ENCODE data around the gene KCNH6. TPM values are rescaled to one million over a fixed set of nuclear protein-coding genes. Genes with fewer than 3 reads are reported as not detected.

Gene KCNH6
- total and polyA plus RNA-seq, 8 donors: 0.41 to 1.5 (median 0.84) TPM

DNA sequence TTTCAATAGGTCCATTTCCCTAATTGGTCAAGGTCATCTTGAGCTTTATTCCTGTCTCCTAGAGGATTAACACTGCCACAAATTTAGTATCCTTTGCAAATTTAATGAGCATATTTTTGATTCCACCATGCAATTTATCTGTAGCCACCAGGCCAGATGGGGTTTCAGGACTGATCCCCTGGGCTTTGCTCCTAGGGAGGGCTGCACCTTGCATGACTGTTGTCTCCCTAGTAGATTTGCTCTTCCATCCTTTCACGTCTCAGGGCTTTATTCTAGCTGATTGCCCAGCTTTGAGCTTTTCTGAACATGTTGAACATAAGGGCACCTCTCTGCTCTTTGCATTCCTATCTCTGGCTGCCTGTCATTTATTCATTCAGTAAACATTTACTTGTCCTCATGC is 7.7 kb upstream of the KCNH6 start:
- Histone ChIP-seq H3K27me3 (peaks cover 0 to 6% of the 10 kb centered on the region in 2 donors), H3K4me3 (no peak overlapping the region), H3K9me3 (no peaks in the 10 kb centered on the region), H3K36me3 (no peaks in the 10 kb centered on the region), H3K4me1 (no peaks in the 10 kb centered on the region), H3K27ac (no peak overlapping the region)
- DNase-seq (no peak), ATAC-seq (no peak)
- intact Hi-C loops (cut with DNase I): no loop called here
- TF ChIP-seq, protein P1, sequence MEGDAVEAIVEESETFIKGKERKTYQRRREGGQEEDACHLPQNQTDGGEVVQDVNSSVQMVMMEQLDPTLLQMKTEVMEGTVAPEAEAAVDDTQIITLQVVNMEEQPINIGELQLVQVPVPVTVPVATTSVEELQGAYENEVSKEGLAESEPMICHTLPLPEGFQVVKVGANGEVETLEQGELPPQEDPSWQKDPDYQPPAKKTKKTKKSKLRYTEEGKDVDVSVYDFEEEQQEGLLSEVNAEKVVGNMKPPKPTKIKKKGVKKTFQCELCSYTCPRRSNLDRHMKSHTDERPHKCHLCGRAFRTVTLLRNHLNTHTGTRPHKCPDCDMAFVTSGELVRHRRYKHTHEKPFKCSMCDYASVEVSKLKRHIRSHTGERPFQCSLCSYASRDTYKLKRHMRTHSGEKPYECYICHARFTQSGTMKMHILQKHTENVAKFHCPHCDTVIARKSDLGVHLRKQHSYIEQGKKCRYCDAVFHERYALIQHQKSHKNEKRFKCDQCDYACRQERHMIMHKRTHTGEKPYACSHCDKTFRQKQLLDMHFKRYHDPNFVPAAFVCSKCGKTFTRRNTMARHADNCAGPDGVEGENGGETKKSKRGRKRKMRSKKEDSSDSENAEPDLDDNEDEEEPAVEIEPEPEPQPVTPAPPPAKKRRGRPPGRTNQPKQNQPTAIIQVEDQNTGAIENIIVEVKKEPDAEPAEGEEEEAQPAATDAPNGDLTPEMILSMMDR (IDR thresholded peaks at IDR 0.05): no peak

DNA sequence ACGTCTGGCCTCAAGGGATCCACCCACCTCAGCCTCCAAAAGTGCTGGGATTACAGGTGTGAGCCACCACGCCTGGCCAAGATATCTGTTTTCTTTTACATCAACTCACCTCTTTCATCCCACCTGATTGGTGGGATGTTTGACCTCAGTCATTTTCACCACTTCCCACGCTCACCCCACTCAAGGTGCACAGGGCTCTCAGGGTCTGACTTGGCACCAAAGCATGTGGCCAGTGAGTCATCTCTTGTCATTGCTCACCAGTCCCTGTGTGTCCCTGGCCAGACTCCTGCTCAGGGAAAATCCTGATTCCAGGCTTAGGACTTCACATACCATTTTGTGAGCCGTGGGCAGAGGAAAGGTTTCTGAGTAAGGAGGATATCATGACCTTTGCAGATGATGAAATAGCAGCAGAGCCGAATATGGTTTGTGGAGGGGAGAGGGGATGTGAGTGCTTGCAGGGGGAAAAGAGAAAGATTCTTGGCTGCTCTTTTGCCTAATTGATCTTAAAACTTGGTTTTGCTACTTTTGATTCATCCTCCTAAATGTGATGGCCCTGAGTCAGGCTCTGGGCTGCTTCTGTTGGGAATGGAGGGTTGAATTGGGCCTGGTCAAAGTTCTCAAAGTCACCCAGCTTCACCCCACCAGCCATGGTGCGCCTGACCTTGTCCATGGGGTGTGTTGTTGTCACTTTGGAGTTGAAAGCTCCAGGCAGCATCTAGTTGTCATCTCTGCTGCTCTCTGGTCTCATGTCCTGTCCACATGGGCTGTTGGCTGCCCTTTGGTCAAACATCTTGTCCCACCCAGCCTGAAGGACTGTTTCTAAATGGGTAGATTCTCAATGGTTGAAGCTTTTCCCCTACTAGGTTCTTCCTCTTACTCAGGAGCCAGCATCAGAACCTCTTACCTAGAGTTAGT is 6.0 kb upstream of the KCNH6 start:
- intact Hi-C loops (cut with DNase I): no loop called here
- Histone ChIP-seq H3K4me1 (no peaks in the 10 kb centered on the region), H3K27me3 (peaks cover 0 to 6% of the 10 kb centered on the region in 2 donors), H3K27ac (no peak overlapping the region), H3K9me3 (no peaks in the 10 kb centered on the region), H3K36me3 (no peaks in the 10 kb centered on the region), H3K4me3 (no peak overlapping the region)
- TF ChIP-seq, protein P1 (IDR thresholded peaks at IDR 0.05): no peak
- ATAC-seq: no peak
- DNase-seq: no peak

DNA sequence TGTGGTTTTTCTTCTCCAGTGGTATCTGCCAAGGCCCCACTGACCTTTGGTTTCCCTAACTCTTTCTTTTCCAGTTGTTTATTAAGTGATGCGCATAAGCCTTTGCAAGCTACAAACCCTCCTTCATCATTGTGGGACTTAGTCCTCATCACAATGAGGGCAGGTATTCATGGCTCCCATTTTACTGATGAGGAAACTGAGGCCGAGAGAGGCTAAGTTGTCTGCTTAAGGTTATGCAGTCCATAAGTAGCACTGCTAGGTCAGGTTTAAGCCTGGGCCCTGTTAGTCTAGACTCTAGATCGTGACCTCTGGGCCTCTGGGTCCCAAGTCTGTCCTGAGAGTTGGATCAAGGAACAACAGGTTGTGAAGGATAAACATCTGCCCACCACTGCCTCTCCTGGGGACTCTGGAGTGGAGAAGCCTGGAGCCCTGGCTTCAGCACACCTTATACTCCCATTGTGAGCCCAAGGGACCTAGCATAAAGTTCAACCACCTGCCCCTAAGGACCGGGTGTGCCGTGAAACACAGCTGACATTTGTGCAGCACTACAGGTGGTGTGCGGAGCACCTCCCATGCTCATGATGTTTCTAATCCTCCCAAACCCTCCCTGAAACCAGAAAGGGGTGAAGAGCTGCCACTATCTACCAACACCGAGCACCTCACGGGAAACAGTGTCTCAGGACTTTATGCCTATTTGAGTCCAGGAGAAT is 5.2 kb upstream of the KCNH6 start:
- intact Hi-C loops (cut with DNase I): no loop called here
- TF ChIP-seq, protein P1 (IDR thresholded peaks at IDR 0.05): no peak
- no peaks in the 10 kb centered on the region for H3K4me1 ChIP-seq

DNA sequence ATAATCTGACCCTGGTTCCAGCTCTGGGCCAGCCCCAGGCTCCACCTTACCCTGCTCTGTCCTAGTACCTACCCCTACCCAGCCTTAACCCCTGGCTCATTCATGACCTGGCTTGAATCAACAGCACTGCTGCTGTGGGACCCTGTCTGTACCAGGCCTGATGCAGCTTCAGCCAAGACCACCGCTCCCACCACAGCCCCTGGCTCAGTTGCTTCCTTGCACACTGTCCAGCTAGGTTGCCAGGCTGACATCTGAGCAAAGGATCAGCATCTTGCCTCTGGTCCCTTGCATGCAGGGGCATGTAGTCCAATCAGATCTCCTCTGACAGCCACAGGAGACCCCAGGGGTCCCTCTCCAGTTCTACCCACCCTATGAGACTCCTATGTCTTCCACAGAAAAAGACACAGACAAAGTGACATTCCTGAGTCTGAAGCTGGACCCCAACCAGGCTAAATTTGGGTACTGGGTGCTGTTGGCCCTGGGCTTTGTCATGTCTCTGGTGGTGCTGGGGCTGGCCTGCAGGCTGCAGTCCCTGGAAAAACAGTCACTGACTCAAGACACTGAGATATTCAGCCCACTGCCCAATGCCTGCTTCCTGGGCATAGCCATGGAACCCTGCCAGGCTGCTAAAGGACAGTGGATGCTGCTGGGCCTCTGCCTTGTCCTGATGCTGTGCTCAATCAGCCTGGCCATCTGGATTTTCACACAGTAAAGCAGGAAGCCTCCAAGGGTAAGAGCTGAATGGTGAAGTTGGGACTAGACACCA is 3.9 kb upstream of the KCNH6 start:
- H3K27ac ChIP-seq: no peak overlapping the region
- no peaks in the 10 kb centered on the region for H3K36me3 ChIP-seq
- intact Hi-C loops (cut with DNase I): no loop called here
- ATAC-seq (no peak), DNase-seq (no peak)
- no peaks in the 10 kb centered on the region for H3K9me3 ChIP-seq
- peaks cover 0 to 26% of the 10 kb centered on the region in 2 donors for H3K27me3 ChIP-seq
- H3K4me3 ChIP-seq: no peak overlapping the region
- TF ChIP-seq, protein P1 (IDR thresholded peaks at IDR 0.05): no peak
- H3K4me1 ChIP-seq: peaks cover 0 to 5% of the 10 kb centered on the region in 2 donors

More for the DNA sequence above, 5.2 kb upstream of the KCNH6 start:
- H3K36me3 ChIP-seq: no peaks in the 10 kb centered on the region
- H3K27ac ChIP-seq: no peak overlapping the region
- DNase-seq: no peak
- ATAC-seq: no peak
- H3K9me3 ChIP-seq: no peaks in the 10 kb centered on the region
- no peak overlapping the region for H3K4me3 ChIP-seq
- peaks cover 0 to 12% of the 10 kb centered on the region in 2 donors for H3K27me3 ChIP-seq

Data from left lung (tissue), 10 donors.